PC-3 (cell line): ENCODE measurements around the gene IZUMO4. TPM values are rescaled to one million over a fixed set of nuclear protein-coding genes. Genes with fewer than 3 reads are reported as not detected.

Experiments used
- ATAC-seq: fragments of 200-7000 bp; cut with Tn5 transposase; 2 replicates; pipeline ENCODE4 v1.9.1; 2020; ENCODE audit warnings: mild to moderate bottlenecking, moderate library complexity
- BruUV-seq: library from RNA; stranded (reverse); fragments of 400-500 nt; replicated peaks from 2 replicates; lab custom pipeline; 2021; lab: Mats Ljungman, UMichigan
- CTCF ChIA-PET: fragments of 300-600 bp; sonication (Branson Sonifier 250); formaldehyde crosslinking; loops from one replicate; lab custom pipeline; 2022; ENCODE audit warnings: antibody characterized with exemption; lab: Charles Lee
- POLR2A ChIA-PET: fragments of 300-600 bp; sonication (Branson Sonifier 250); formaldehyde crosslinking; loops from one replicate; lab custom pipeline; 2022; ENCODE audit warnings: antibody characterized with exemption; ENCODE audit not compliant: unreplicated experiment; lab: Charles Lee
- DNase-seq: peaks from one replicate; pipeline ENCODE4 v3.0.0-alpha.2; 2015
- H2AFZ ChIP-seq: fragments of 300-600 bp; sonication (generic); 2 replicates; pipeline ENCODE4 v1.6.0; 2016; ENCODE audit warnings: antibody characterized with exemption, low read length
- H3F3A ChIP-seq: fragments of 300-600 bp; sonication (generic); one replicate; pipeline ENCODE4 v1.6.0; 2017; ENCODE audit warnings: antibody characterized with exemption, low read length, control low read depth, mild to moderate bottlenecking; ENCODE audit not compliant: unreplicated experiment
- H3K27ac ChIP-seq: fragments of 300-600 bp; sonication (generic); 2 replicates; pipeline ENCODE4 v1.5.1; 2016; ENCODE audit warnings: mild to moderate bottlenecking, low read length
- H3K27me3 ChIP-seq: fragments of 300-600 bp; sonication (generic); 2 replicates; pipeline ENCODE4 v1.6.1; 2016; ENCODE audit warnings: low read length, mixed read lengths
- H3K36me3 ChIP-seq: fragments of 300-600 bp; sonication (generic); 2 replicates; pipeline ENCODE4 v1.6.1; 2016; ENCODE audit warnings: low read depth, mixed run types, low read length, mixed read lengths
- H3K4me1 ChIP-seq: fragments of 300-600 bp; sonication (generic); 2 replicates; pipeline ENCODE4 v1.5.1; 2016; ENCODE audit warnings: low read length; ENCODE audit not compliant: insufficient read depth
- H3K4me2 ChIP-seq: fragments of 300-600 bp; sonication (generic); 2 replicates; pipeline ENCODE4 v1.6.0; 2016; ENCODE audit warnings: low read length
- H3K4me3 ChIP-seq: fragments of 300-600 bp; sonication (generic); 2 replicates; pipeline ENCODE4 v1.5.1; 2016; ENCODE audit warnings: mild to moderate bottlenecking, low read length, mixed read lengths
- H3K79me2 ChIP-seq: fragments of 300-600 bp; sonication (generic); 2 replicates; pipeline ENCODE4 v1.6.1; 2017; ENCODE audit warnings: low read length, mixed read lengths
- H3K9ac ChIP-seq: fragments of 300-600 bp; sonication (generic); 2 replicates; pipeline ENCODE4 v1.6.0; 2016; ENCODE audit warnings: mild to moderate bottlenecking, low read length
- H3K9me2 ChIP-seq: fragments of 300-600 bp; sonication (generic); replicated peaks from 2 replicates; pipeline ENCODE4 v1.6.1; 2016; ENCODE audit warnings: mixed run types, low read length, mixed read lengths
- H3K9me3 ChIP-seq: fragments of 300-600 bp; sonication (generic); 2 replicates; pipeline ENCODE4 v1.6.1; 2016; ENCODE audit warnings: low read length, mixed read lengths
- H4K20me1 ChIP-seq: fragments of 300-600 bp; sonication (generic); 2 replicates; pipeline ENCODE4 v1.6.1; 2016; ENCODE audit warnings: low read length, mixed read lengths
- EZH2 ChIP-seq: fragments of 300-600 bp; sonication (generic); IDR thresholded peaks from one replicate; pipeline ENCODE4 v1.6.1; 2017; ENCODE audit warnings: antibody characterized with exemption, mild to moderate bottlenecking, low read length; ENCODE audit not compliant: unreplicated experiment
- EZH2phosphoT487 ChIP-seq: fragments of 300-600 bp; sonication (generic); IDR thresholded peaks from 2 replicates; pipeline ENCODE4 v1.6.1; 2018; ENCODE audit warnings: mild to moderate bottlenecking, antibody characterized with exemption, low read length, borderline replicate concordance
- intact Hi-C: fragments of 100-400 bp; cut with micrococcal nuclease; formaldehyde crosslinking; loops from 2 replicates; pipeline ENCODE4 v1.9.0; 2023
- total RNA-seq: library from RNA; depleted of rRNA; stranded (reverse); fragments of >200 nt; gene quantifications from 2 replicates; pipeline ENCODE4 v1.2.3, GENCODE V29; 2014
- TF ChIP-seq, protein P1 (sequence below): fragments of 300-600 bp; sonication (generic); conservative IDR thresholded peaks from 2 replicates; pipeline ENCODE4 v1.5.1; 2017; ENCODE audit warnings: antibody characterized with exemption, low read depth, mild to moderate bottlenecking, low read length

The IZUMO4 gene
- total RNA-seq, 1 experiment from 2014 or later, result 3.6 TPM

DNA sequence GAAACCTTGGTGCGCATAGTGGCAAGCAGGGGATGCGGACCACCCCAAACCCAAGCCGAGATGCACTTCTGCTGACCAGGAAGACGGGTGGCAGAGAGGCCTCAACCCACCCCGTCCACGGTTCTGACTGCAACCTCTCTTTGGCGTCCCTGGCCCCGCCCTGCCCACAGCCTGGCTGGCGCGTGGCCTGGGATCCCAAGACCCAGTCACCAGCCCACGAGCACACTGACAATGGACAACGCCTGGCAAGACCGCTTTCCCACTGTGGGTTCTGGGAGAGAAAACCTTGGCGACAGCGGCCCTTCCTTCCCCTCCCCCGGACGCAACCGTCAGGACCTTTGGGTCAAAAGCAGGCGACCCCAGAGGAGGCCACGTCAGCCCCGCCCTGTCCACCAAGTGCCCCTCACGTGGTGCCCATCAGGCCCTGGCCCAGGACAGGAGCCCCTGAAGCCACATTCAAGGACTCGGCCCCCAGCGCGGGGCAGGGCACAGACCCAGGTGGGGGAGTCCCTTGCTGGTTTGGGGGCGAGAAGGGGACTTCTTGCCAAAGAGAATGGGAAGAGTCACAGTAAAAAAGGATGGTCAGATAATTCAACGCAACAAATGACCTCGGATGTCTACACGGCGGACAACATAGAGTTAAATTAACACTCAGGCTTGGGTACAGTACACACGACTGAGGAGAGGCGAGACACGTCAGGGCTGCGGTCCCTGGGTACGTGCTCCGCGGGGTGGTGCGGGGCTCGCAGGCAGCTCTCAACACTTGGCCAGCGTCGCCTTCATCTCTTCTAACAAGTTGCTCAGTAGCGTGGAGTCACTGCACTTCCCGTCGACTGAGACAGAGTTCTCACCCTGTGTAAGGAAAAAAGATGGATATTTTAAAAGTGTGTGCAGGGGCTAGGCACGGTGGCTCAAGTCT is 5.0 kb downstream of the IZUMO4 start:
- intact Hi-C loops, result no loop called here
- H3K4me1 ChIP-seq, result peaks cover 5% of the 10 kb centered on the region; the same call in 1 of the 2 replicates
- H3K9me2 ChIP-seq, result no peaks in the 10 kb centered on the region
- peaks cover 19% of the 10 kb centered on the region for H3K36me3 ChIP-seq
- H3K4me3 ChIP-seq, result no peak overlapping the region
- ATAC-seq (no peak), DNase-seq (no peak)
- ChIA-PET CTCF (no interaction called here), POLR2A (no interaction called here)
- H3K9me3 ChIP-seq, result no peaks in the 10 kb centered on the region
- no peaks in the 10 kb centered on the region for H4K20me1 ChIP-seq
- H3K4me2 ChIP-seq, result no peak overlapping the region
- H3K9ac ChIP-seq, result no peak overlapping the region
- H2AFZ ChIP-seq, result no peak overlapping the region
- BruUV-seq, result no TSS peak
- no peaks in the 10 kb centered on the region for H3F3A ChIP-seq
- no peak overlapping the region for H3K27ac ChIP-seq
- TF ChIP-seq EZH2phosphoT487, result no peak
- no peak for TF ChIP-seq EZH2
- TF ChIP-seq, protein P1, sequence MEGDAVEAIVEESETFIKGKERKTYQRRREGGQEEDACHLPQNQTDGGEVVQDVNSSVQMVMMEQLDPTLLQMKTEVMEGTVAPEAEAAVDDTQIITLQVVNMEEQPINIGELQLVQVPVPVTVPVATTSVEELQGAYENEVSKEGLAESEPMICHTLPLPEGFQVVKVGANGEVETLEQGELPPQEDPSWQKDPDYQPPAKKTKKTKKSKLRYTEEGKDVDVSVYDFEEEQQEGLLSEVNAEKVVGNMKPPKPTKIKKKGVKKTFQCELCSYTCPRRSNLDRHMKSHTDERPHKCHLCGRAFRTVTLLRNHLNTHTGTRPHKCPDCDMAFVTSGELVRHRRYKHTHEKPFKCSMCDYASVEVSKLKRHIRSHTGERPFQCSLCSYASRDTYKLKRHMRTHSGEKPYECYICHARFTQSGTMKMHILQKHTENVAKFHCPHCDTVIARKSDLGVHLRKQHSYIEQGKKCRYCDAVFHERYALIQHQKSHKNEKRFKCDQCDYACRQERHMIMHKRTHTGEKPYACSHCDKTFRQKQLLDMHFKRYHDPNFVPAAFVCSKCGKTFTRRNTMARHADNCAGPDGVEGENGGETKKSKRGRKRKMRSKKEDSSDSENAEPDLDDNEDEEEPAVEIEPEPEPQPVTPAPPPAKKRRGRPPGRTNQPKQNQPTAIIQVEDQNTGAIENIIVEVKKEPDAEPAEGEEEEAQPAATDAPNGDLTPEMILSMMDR, result no peak
- H3K79me2 ChIP-seq, result peaks cover 8% of the 10 kb centered on the region; the same call in 1 of the 2 replicates
- no peaks in the 10 kb centered on the region for H3K27me3 ChIP-seq

DNA sequence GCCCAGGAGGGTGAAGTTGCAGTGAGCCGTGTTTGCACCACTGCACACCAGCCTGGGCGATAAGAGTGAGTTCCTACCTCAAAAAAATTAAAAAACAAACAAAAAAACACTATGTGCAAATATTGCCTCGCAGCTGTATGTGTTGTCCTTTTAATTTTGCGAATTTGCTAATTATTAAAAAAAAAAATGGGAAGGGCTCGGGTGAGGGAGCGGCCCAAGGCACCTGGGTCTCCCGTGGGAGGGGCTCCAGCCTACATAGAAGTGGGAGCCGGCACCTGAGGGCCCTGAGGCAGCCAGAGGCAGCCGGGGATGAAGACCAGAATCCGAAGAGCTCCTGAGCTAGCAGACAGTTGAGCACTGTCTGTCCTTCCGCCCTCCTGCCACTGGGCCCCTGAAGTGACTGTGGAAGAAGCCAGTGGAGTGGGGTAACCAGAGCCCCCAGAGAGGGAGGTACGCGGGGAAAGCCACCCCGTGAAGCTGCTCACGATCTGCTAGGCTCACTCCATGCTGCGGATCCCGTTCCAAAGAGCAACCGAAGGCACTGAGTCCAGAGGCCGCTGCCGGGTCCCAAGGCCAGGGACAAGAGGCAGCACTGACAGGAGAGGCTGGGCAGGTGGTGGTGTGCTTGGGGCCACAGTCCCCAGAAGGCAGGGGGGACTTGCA is 6.5 kb downstream of the IZUMO4 start:
- no peak overlapping the region for H3K27ac ChIP-seq
- peaks cover 8% of the 10 kb centered on the region; the same call in 1 of the 2 replicates for H3K79me2 ChIP-seq
- H2AFZ ChIP-seq, result no peak overlapping the region
- ChIA-PET POLR2A (no interaction called here), CTCF (no interaction called here)
- BruUV-seq, result no TSS peak
- DNase-seq (no peak), ATAC-seq (no peak)
- TF ChIP-seq, protein P1, result no peak
- TF ChIP-seq EZH2 (no peak), EZH2phosphoT487 (no peak)
- no peaks in the 10 kb centered on the region for H3K9me2 ChIP-seq
- H3K4me3 ChIP-seq, result no peak overlapping the region
- H3K36me3 ChIP-seq, result peaks cover 26% of the 10 kb centered on the region
- intact Hi-C loops, result no loop called here
- H4K20me1 ChIP-seq, result no peaks in the 10 kb centered on the region
- no peaks in the 10 kb centered on the region for H3K9me3 ChIP-seq
- no peak overlapping the region for H3K9ac ChIP-seq
- H3F3A ChIP-seq, result no peaks in the 10 kb centered on the region
- no peaks in the 10 kb centered on the region for H3K27me3 ChIP-seq
- no peaks in the 10 kb centered on the region for H3K4me1 ChIP-seq
- no peak overlapping the region for H3K4me2 ChIP-seq
